ENCODE data around the gene CFB. TPM values are rescaled to one million over a fixed set of nuclear protein-coding genes. Genes with fewer than 3 reads are reported as not detected.

CFB gene
- total RNA-seq, 1 experiment from 2014 or later, result 0.31 TPM

- TF ChIP-seq CTCF (conservative IDR thresholded peaks at IDR 0.05), result peak; percentile 83
- no peaks in the 10 kb centered on the region for H3K79me2 ChIP-seq (ENCODE audit: insufficient read depth, low read length)
- H4K20me1 ChIP-seq (ENCODE audit: control insufficient read depth, insufficient read depth, insufficient read length), result peaks cover 2% of the 10 kb centered on the region
- no peak overlapping the region for H3K4ac ChIP-seq (ENCODE audit: low read depth, low read length)
- no peak overlapping the region for H2BK5ac ChIP-seq (ENCODE audit: insufficient read length, low read length)
- no peak overlapping the region for H2AK5ac ChIP-seq (ENCODE audit: insufficient read length, low read length)
- H2BK15ac ChIP-seq (ENCODE audit: low read depth, low read length), result no peak overlapping the region
- no peak overlapping the region for H3K14ac ChIP-seq (ENCODE audit: insufficient read depth, low read length)
- H3K27me3 ChIP-seq (ENCODE audit: insufficient read depth, low read length), result no peaks in the 10 kb centered on the region
- no peak overlapping the region for H2BK20ac ChIP-seq (ENCODE audit: low read depth, low read length, poor library complexity, severe bottlenecking)
- Mint-ChIP-seq H3K4me3 (no peak overlapping the region), H3K27ac (peak overlapping the region in 1 of 3 experiments; percentile 67; a peak in 1 of 7 replicates), H3K9me3 (no peaks in the 10 kb centered on the region), H3K27me3 (ENCODE audit: low read depth) (peaks cover 17% of the 10 kb centered on the region), H3K4me1 (no peaks in the 10 kb centered on the region), H3K36me3 (ENCODE audit: insufficient read depth in 1 of 3, low read depth in 3 of 3) (peaks cover 23 to 66% (median 55%) of the 10 kb centered on the region in 3 experiments; a peak in 6 of 7 replicates)
- DNase-seq, result peak; percentile 51
- H3K18ac ChIP-seq (ENCODE audit: insufficient read length, low read depth, low read length), result no peak overlapping the region
- no peak overlapping the region for H3K56ac ChIP-seq (ENCODE audit: insufficient read length, low read depth, low read length)
- no peaks in the 10 kb centered on the region for H3K9me3 ChIP-seq (ENCODE audit: control insufficient read depth, low read depth, low read length)
- no peaks in the 10 kb centered on the region for H3K79me1 ChIP-seq (ENCODE audit: insufficient read depth, low read depth, low read length, poor library complexity, severe bottlenecking)
- no peak overlapping the region for H2BK120ac ChIP-seq (ENCODE audit: low read depth, low read length, poor library complexity, severe bottlenecking)
- H3K23ac ChIP-seq (ENCODE audit: insufficient read length, low read depth, low read length), result no peak overlapping the region
- no peak overlapping the region for H3K4me2 ChIP-seq (ENCODE audit: insufficient read depth, insufficient read length, low read length)
- no peak overlapping the region for H2AFZ ChIP-seq (ENCODE audit: low read length)
- H2BK12ac ChIP-seq (ENCODE audit: insufficient read length, low read depth, low read length), result no peak overlapping the region
- no peak overlapping the region for H4K91ac ChIP-seq (ENCODE audit: insufficient read length, low read depth, low read length)
- H3K9ac ChIP-seq (ENCODE audit: extremely low read depth, insufficient read length, low read length), result no peak overlapping the region
- H3K23me2 ChIP-seq (ENCODE audit: insufficient read length, low read depth, low read length, poor library complexity, severe bottlenecking), result no peaks in the 10 kb centered on the region
- no peaks in the 10 kb centered on the region for H3K4me1 ChIP-seq (ENCODE audit: insufficient read depth, low read length)
- WGBS (ENCODE audit: extremely low coverage, insufficient read length, low lambda C conversion rate), result no CpG with 5 or more reads among the region's 5 CpGs
- no peak overlapping the region for H4K8ac ChIP-seq (replicated peaks; ENCODE audit: insufficient read length, low read depth, low read length)
- no peak overlapping the region for H3T11ph ChIP-seq (ENCODE audit: low read length)
- no peak overlapping the region for H3K27ac ChIP-seq (ENCODE audit: insufficient read length, low read depth, low read length)
- H4K5ac ChIP-seq (ENCODE audit: insufficient read length, low read depth, low read length), result no peak overlapping the region
Measured at GRCh38 chr6:31952140-31952805, 6.4 kb downstream of the CFB start.
